Measurements from ENCODE around the gene BRD2.

BRD2 gene

DNA sequence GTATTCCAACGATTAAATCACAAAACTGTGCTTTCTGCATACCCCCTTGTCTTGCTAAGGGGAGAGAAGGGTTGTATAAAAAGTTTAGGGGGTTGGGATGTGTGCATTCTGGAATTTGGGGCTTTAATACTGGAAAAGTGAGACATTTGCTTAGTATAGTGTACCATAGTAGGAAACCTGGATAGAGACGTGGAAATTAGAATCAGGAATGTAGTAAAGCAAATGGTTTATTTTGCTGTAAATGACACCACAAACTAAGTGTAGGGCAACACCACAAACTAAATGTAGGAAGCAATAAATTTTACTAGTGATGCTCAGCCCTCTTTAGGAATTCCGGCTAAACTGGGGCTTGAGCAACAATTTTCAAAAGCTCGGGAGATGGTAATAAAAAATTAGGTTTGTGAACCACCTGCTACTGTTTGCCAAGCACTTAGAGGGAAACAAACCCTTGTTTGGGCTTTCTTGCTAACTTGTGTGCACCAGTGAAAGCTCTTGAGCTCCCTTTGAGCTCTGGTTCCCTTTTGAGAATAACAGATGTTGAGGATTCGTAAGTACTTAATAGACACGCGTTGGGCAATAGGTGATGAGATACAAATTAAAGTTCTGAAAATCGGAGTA is 13.8 kb downstream of the BRD2 start:
- peaks cover 40% of the 10 kb centered on the region for H3K4me1 Mint-ChIP-seq
- ATAC-seq (ENCODE audit: low read depth), result no peak

GRCh38 chr6:32982702-32983492 is 14.5 kb downstream of the BRD2 start:
- DNase-seq (ENCODE audit: low spot score in 2 of 2) (no peak), ATAC-seq (ENCODE audit: low read depth) (no peak)
- Mint-ChIP-seq H3K36me3 (peaks cover 21% of the 10 kb centered on the region), H3K27ac (peak overlapping the region; percentile 85), H3K4me3 (no peak overlapping the region), H3K27me3 (no peaks in the 10 kb centered on the region), H3K9me3 (no peaks in the 10 kb centered on the region), H3K4me1 (peaks cover 35% of the 10 kb centered on the region)

More for the DNA sequence above, 13.8 kb downstream of the BRD2 start:
- H3K36me3 Mint-ChIP-seq, result peaks cover 26% of the 10 kb centered on the region
- no peak for DNase-seq (ENCODE audit: low spot score in 2 of 2)
- H3K27ac Mint-ChIP-seq, result peak overlapping the region; percentile 85
- no peak overlapping the region for H3K4me3 Mint-ChIP-seq
- H3K27me3 Mint-ChIP-seq, result no peaks in the 10 kb centered on the region
- no peaks in the 10 kb centered on the region for H3K9me3 Mint-ChIP-seq

GRCh38 chr6:32983493-32983848 is 15.1 kb downstream of the BRD2 start:
- no peaks in the 10 kb centered on the region for H3K9me3 Mint-ChIP-seq
- peaks cover 16% of the 10 kb centered on the region for H3K36me3 Mint-ChIP-seq
- peak overlapping the region; percentile 85 for H3K27ac Mint-ChIP-seq
- H3K4me1 Mint-ChIP-seq, result peaks cover 34% of the 10 kb centered on the region
- ATAC-seq (ENCODE audit: low read depth), result no peak
- no peak for DNase-seq (ENCODE audit: low spot score in 2 of 2)
- no peaks in the 10 kb centered on the region for H3K27me3 Mint-ChIP-seq
- no peak overlapping the region for H3K4me3 Mint-ChIP-seq

- Mint-ChIP-seq H3K36me3 (peaks cover 12% of the 10 kb centered on the region), H3K4me3 (no peak overlapping the region), H3K27me3 (no peaks in the 10 kb centered on the region), H3K27ac (peak overlapping the region; percentile 85), H3K4me1 (peaks cover 32% of the 10 kb centered on the region), H3K9me3 (no peaks in the 10 kb centered on the region)
- no peak for DNase-seq (ENCODE audit: low spot score in 2 of 2)
- no peak for ATAC-seq (ENCODE audit: low read depth)
Measured at GRCh38 chr6:32983964-32984621, 15.7 kb downstream of the BRD2 start.

GRCh38 chr6:32984622-32985389 is 16.4 kb downstream of the BRD2 start:
- DNase-seq (ENCODE audit: low spot score in 2 of 2) (peak; percentile 88 to 91), ATAC-seq (ENCODE audit: low read depth) (peak; percentile 98)
- H3K4me3 Mint-ChIP-seq, result no peak overlapping the region
- H3K4me1 Mint-ChIP-seq, result peaks cover 32% of the 10 kb centered on the region
- H3K27me3 Mint-ChIP-seq, result no peaks in the 10 kb centered on the region
- no peaks in the 10 kb centered on the region for H3K9me3 Mint-ChIP-seq
- no peak overlapping the region for H3K27ac Mint-ChIP-seq
- peaks cover 9% of the 10 kb centered on the region for H3K36me3 Mint-ChIP-seq

DNA sequence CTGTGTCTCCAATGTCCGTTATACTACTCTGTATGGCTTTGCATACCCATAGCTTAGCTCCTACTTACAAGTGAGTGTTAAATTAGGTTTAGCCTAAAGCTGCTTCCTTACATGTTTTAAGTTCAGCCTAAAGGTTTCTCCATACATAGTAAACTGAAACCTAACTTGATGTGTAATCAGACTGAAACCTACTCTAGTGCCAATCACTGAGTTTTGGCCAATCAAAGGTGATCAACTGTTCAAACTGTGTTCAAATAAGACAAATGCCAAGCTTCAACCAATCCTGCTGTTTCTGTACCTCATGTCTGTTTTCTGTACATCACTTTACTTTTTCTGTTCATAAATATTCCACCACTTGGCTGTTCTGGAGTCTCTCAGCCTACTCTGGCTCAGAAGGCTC is 21.0 kb downstream of the BRD2 start:
- Mint-ChIP-seq H3K9me3 (no peaks in the 10 kb centered on the region), H3K27ac (no peak overlapping the region), H3K36me3 (no peaks in the 10 kb centered on the region), H3K4me1 (peaks cover 14% of the 10 kb centered on the region), H3K4me3 (no peak overlapping the region), H3K27me3 (peaks cover 3% of the 10 kb centered on the region)
- ATAC-seq (ENCODE audit: low read depth) (no peak), DNase-seq (ENCODE audit: low spot score in 2 of 2) (no peak)

- H3K36me3 Mint-ChIP-seq, result no peaks in the 10 kb centered on the region
- ATAC-seq (ENCODE audit: low read depth), result no peak
- no peak overlapping the region for H3K27ac Mint-ChIP-seq
- H3K9me3 Mint-ChIP-seq, result no peaks in the 10 kb centered on the region
- H3K4me1 Mint-ChIP-seq, result peaks cover 8% of the 10 kb centered on the region
- peaks cover 3% of the 10 kb centered on the region for H3K27me3 Mint-ChIP-seq
- no peak for DNase-seq (ENCODE audit: low spot score in 2 of 2)
- H3K4me3 Mint-ChIP-seq, result no peak overlapping the region
Measured at GRCh38 chr6:32991972-32992371, 23.6 kb downstream of the BRD2 start.

- peaks cover 3% of the 10 kb centered on the region for H3K4me1 Mint-ChIP-seq
- no peak overlapping the region for H3K27ac Mint-ChIP-seq
- H3K27me3 Mint-ChIP-seq, result peaks cover 3% of the 10 kb centered on the region
- no peaks in the 10 kb centered on the region for H3K9me3 Mint-ChIP-seq
- H3K4me3 Mint-ChIP-seq, result no peak overlapping the region
- DNase-seq (ENCODE audit: low spot score in 2 of 2) (no peak), ATAC-seq (ENCODE audit: low read depth) (no peak)
- H3K36me3 Mint-ChIP-seq, result no peaks in the 10 kb centered on the region
Measured at GRCh38 chr6:32993363-32993973, 25.1 kb downstream of the BRD2 start.

GRCh38 chr6:32995448-32995847 is 27.1 kb downstream of the BRD2 start:
- Mint-ChIP-seq H3K9me3 (no peaks in the 10 kb centered on the region), H3K27me3 (peaks cover 3% of the 10 kb centered on the region), H3K27ac (no peak overlapping the region), H3K36me3 (no peaks in the 10 kb centered on the region), H3K4me1 (peaks cover 9% of the 10 kb centered on the region), H3K4me3 (no peak overlapping the region)
- ATAC-seq (ENCODE audit: low read depth) (no peak), DNase-seq (ENCODE audit: low spot score in 2 of 2) (no peak)

GRCh38 chr6:33000055-33000454 is 31.7 kb downstream of the BRD2 start:
- Mint-ChIP-seq H3K27ac (peak overlapping the region; percentile 63), H3K9me3 (no peaks in the 10 kb centered on the region), H3K27me3 (no peaks in the 10 kb centered on the region), H3K4me3 (peak overlapping the region; percentile 57), H3K36me3 (peaks cover 3% of the 10 kb centered on the region), H3K4me1 (peaks cover 14% of the 10 kb centered on the region)
- peak; percentile 98 for ATAC-seq (ENCODE audit: low read depth)
- peak in 1 of 2 donors; percentile 53 for DNase-seq (ENCODE audit: low spot score in 2 of 2)

DNA sequence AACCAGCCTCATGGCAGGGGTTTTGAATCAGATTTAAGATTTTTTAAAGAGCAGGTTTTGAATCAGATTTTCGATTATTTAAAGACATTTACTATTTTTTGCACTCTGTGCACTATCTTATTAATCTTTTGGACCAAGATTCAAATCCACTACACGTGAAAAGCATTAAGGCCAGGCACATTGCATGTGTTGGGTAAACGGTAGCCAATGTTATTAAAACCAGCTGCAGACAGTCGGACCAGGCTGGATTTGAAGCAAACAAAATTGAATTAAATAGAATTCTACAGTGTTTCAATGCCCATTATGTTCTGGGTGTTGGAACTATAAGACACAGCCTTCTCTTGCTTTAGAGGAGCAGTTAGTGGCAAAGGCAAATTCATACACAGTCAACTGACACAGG is 33.3 kb downstream of the BRD2 start:
- Mint-ChIP-seq H3K27ac (no peak overlapping the region), H3K9me3 (no peaks in the 10 kb centered on the region), H3K36me3 (peaks cover 11% of the 10 kb centered on the region), H3K4me3 (no peak overlapping the region), H3K4me1 (peaks cover 20% of the 10 kb centered on the region), H3K27me3 (no peaks in the 10 kb centered on the region)
- ATAC-seq (ENCODE audit: low read depth) (no peak), DNase-seq (ENCODE audit: low spot score in 2 of 2) (no peak)

- H3K36me3 Mint-ChIP-seq, result peaks cover 31% of the 10 kb centered on the region
- H3K4me3 Mint-ChIP-seq, result no peak overlapping the region
- H3K27me3 Mint-ChIP-seq, result no peaks in the 10 kb centered on the region
- peak overlapping the region; percentile 42 for H3K27ac Mint-ChIP-seq
- DNase-seq (ENCODE audit: low spot score in 2 of 2) (no peak), ATAC-seq (ENCODE audit: low read depth) (no peak)
- H3K4me1 Mint-ChIP-seq, result peaks cover 41% of the 10 kb centered on the region
- H3K9me3 Mint-ChIP-seq, result no peaks in the 10 kb centered on the region
Measured at GRCh38 chr6:33004940-33005339, 36.5 kb downstream of the BRD2 start.

DNA sequence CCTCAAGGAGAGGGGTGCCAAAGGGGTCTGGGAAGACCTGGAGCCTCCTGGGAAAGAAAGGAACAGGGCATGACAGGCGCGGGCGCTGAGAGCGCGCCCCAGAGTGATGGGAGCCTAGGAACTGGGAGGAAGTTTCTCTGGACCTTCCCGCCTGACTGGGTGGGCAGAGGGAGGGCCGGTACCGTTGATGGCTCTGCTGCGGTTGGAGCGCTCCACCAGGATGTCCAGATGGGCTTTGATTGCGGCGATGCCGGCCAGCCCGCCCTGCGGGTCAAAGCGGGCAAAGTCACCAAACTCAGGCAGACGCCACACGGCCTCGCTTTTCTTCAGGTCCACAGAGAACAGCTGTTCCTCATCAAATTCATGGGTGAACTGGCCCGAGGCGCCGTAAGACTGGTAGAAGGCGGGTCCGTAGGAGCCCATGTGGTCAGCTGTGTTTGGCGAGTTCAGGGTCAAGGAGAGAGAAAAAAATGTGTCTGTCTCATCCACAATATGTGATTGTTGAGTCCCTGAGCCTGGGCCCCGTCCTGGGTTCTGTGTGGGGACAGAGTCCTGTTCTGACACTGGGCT is 39.5 kb downstream of the BRD2 start:
- Mint-ChIP-seq H3K27me3 (no peaks in the 10 kb centered on the region), H3K9me3 (no peaks in the 10 kb centered on the region), H3K36me3 (peaks cover 29% of the 10 kb centered on the region), H3K4me3 (peak overlapping the region; percentile 99), H3K27ac (peak overlapping the region; percentile 97), H3K4me1 (peaks cover 36% of the 10 kb centered on the region)
- no peak for DNase-seq (ENCODE audit: low spot score in 2 of 2)
- no peak for ATAC-seq (ENCODE audit: low read depth)

All from memory B cell (primary cell).